PC-9 (cell line): Measurements from ENCODE around the gene LRMDA.

Experiments used
- EZH2 ChIP-seq: fragments of 200-600 bp; sonication (generic); IDR thresholded peaks from 2 replicates; pipeline ENCODE4 v1.8.0; 2017; ENCODE audit warnings: antibody characterized with exemption, low read depth
- TF ChIP-seq, protein P1 (sequence below): fragments of 200-600 bp; sonication (generic); conservative IDR thresholded peaks from 2 replicates; pipeline ENCODE4 v1.6.1; 2017; ENCODE audit warnings: mixed run types, antibody characterized with exemption, mild to moderate bottlenecking, moderate library complexity

DNA sequence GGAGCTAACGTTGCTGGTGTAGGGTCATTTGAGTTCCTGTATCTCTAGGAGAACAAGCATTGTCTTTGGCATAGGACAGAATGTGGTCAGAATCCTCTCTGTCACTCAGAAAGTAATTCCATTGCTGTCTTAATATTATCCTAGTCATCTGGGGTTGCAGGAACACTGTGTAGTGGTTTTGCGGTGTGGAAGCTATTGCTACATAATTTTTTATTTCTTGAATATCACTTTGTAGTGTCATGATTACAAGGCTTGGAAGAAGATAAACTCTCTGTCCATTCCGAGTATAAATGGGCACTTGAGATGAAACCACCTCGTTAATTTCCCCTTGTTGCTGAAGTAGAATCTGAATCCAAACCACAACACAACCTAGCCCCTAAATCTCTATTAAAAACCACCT, 919.2 kb downstream of the LRMDA start:
- TF ChIP-seq, protein P1, sequence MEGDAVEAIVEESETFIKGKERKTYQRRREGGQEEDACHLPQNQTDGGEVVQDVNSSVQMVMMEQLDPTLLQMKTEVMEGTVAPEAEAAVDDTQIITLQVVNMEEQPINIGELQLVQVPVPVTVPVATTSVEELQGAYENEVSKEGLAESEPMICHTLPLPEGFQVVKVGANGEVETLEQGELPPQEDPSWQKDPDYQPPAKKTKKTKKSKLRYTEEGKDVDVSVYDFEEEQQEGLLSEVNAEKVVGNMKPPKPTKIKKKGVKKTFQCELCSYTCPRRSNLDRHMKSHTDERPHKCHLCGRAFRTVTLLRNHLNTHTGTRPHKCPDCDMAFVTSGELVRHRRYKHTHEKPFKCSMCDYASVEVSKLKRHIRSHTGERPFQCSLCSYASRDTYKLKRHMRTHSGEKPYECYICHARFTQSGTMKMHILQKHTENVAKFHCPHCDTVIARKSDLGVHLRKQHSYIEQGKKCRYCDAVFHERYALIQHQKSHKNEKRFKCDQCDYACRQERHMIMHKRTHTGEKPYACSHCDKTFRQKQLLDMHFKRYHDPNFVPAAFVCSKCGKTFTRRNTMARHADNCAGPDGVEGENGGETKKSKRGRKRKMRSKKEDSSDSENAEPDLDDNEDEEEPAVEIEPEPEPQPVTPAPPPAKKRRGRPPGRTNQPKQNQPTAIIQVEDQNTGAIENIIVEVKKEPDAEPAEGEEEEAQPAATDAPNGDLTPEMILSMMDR: no peak
- no peak for TF ChIP-seq EZH2
